RWPE1 (cell line): ENCODE measurements around the gene KRTAP5-3.

Source experiments
- CTCF ChIA-PET: fragments of 350-600 bp; sonication (Branson Sonifier 250); formaldehyde crosslinking; extraction: SDS; loops from one replicate; lab custom pipeline; 2021; lab: Yijun Ruan, JAX
- POLR2A ChIA-PET: fragments of 400-600 bp; formaldehyde crosslinking; extraction: SDS; loops from one replicate; lab custom pipeline; 2020; ENCODE audit warnings: antibody characterized with exemption; ENCODE audit not compliant: low non-redundant PET; lab: Yijun Ruan, JAX
- DNase-seq: peaks from one replicate; pipeline ENCODE4 v3.0.0; 2012; ENCODE audit warnings: low spot score
- H3K27ac ChIP-seq: fragments of 450-650 bp; 2 replicates; pipeline ENCODE4 v1.5.1; 2017
- TF ChIP-seq, protein P1 (sequence below): fragments of 450-650 bp; conservative IDR thresholded peaks from 2 replicates; pipeline ENCODE4 v1.5.1; 2017; ENCODE audit warnings: low read depth, mild to moderate bottlenecking

The KRTAP5-3 gene, protein sequence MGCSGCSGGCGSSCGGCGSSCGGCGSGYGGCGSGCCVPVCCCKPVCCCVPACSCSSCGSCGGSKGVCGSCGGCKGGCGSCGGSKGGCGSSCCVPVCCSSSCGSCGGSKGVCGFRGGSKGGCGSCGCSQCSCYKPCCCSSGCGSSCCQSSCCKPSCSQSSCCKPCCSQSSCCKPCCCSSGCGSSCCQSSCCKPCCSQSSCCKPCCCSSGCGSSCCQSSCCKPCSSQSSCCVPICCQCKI

DNA sequence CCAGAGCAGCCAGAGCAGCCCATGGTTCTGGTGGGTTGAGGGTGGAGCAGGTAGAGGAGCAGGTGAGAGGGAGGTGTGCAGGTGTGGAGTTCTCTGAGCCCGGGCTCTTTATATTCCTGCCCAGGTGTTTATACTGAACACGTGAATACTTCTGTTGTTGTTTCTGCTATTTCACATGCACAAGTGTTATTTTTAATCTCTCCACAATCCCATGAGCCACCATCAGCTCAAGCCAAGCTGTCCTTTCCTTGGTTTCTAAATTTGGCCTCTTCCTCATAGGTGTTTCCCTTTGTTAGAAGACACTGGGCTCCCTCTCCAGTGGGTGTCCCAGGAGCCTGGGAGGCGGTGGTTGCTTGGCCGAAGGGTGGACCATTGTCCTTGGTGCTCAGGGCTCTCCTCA, at the start of gene KRTAP5-3:
Gene KRTAP5-3, minus strand, starts transcription at position 101 of the 400 bp plus-strand sequence. Its CDS starts 78 bp downstream, at position 23.
- ChIA-PET CTCF (interaction anchor here (1.8 kb wide), 1 partner anchor 13 kb away, joined by 4 read pairs; no protein-coding TSS in a partner anchor), POLR2A (no interaction called here)
- no peak within 1 kb of the TSS for H3K27ac ChIP-seq
- DNase-seq, result no peak
- TF ChIP-seq, protein P1, sequence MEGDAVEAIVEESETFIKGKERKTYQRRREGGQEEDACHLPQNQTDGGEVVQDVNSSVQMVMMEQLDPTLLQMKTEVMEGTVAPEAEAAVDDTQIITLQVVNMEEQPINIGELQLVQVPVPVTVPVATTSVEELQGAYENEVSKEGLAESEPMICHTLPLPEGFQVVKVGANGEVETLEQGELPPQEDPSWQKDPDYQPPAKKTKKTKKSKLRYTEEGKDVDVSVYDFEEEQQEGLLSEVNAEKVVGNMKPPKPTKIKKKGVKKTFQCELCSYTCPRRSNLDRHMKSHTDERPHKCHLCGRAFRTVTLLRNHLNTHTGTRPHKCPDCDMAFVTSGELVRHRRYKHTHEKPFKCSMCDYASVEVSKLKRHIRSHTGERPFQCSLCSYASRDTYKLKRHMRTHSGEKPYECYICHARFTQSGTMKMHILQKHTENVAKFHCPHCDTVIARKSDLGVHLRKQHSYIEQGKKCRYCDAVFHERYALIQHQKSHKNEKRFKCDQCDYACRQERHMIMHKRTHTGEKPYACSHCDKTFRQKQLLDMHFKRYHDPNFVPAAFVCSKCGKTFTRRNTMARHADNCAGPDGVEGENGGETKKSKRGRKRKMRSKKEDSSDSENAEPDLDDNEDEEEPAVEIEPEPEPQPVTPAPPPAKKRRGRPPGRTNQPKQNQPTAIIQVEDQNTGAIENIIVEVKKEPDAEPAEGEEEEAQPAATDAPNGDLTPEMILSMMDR, result no peak

DNA sequence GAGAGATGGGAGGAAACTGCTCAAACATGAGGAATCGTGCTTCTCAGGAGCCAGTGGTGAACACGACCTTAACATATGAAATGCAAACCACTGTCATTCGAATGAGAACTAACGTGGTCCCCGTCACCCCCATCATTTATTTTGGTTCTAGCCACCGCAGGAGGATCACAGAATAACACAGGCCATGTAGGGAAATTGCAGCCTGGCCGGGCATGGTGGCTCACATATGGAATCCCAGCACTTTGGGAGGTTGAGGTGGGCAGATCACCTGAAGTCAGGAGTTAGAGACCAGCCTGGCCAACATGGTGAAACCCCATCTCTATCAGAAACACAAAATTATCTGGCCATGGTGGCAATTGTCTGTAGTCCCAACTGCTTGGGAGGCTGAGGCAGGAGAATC, 48.4 kb upstream of the KRTAP5-3 start:
- ChIA-PET POLR2A (no interaction called here), CTCF (no interaction called here)

DNA sequence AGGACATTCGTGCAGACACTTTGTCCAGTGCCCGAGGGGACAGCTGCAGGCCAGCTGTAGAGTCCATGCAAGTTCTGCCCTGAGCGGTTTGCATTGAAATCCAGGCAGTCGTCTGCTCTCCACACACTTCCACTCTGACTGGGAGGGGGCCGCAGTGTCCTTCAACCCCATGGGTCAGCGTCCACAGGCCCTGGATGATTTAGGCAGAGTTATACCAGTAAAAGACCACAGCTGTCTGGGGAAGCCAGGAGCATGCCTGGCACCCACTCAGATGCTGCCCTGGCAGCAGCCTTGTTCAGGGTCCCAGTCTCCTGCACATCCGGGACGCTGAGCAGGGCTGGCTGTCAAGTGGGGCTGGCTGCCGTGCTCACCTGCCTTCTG, 47.8 kb upstream of the KRTAP5-3 start:
- ChIA-PET POLR2A (no interaction called here), CTCF (interaction anchor here (0.6 to 0.8 kb wide), 2 partner anchors 21 to 378 kb away, joined by 4 to 7 read pairs; no protein-coding TSS in a partner anchor)
- no peak for DNase-seq
- TF ChIP-seq, protein P1, result no peak
- H3K27ac ChIP-seq, result no peak overlapping the region

More for the DNA sequence above, 48.4 kb upstream of the KRTAP5-3 start:
- DNase-seq, result no peak
- TF ChIP-seq, protein P1, result no peak
- H3K27ac ChIP-seq, result no peak overlapping the region

DNA sequence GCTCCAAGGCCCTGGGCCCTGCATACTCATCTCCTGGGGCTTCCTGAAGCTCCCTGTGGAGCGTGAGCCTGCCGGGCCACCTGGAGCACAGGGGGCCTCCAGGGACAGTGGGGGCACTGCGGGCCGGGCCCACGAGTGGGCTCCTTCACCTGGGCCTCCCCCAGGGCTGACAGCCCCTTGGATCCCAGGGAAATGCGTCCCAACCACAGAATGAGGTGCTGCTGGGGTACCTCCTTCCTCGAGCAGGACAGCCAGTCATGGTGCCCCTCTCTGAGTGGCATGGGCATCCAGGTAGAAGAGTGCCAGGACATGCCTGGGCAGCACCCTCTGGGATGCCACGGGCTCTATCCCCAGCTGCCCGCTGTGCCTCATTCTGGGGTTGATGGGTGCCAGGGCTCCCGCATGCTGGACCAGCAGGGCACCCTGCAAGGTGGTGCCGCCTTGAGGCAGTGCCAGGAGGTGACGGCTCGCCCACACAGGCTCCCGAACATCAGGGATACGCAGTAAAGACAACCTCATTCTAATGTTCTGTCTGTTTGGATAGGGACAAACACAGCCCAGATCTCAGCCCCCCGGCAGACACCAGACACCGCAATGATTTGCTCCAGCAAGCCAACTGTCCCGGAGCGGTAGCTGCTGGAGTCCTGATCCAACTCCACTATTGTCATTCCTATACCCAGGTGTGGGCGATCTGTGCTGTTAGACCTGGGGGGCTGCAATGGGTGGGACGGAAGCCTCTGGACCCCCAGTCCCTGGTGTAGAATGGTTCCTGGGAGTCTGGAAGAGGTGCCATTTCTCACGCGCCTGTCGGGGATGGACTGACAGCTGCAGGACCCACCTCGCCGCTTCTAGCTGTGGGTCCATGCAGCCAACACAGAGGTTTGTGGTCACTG, 47.2 kb upstream of the KRTAP5-3 start:
- CTCF ChIA-PET, result interaction anchor here (0.6 to 0.8 kb wide), 2 partner anchors 22 to 379 kb away, joined by 4 to 7 read pairs; no protein-coding TSS in a partner anchor
- POLR2A ChIA-PET, result no interaction called here
- H3K27ac ChIP-seq, result no peak overlapping the region
- TF ChIP-seq, protein P1, result no peak
- DNase-seq, result no peak

DNA sequence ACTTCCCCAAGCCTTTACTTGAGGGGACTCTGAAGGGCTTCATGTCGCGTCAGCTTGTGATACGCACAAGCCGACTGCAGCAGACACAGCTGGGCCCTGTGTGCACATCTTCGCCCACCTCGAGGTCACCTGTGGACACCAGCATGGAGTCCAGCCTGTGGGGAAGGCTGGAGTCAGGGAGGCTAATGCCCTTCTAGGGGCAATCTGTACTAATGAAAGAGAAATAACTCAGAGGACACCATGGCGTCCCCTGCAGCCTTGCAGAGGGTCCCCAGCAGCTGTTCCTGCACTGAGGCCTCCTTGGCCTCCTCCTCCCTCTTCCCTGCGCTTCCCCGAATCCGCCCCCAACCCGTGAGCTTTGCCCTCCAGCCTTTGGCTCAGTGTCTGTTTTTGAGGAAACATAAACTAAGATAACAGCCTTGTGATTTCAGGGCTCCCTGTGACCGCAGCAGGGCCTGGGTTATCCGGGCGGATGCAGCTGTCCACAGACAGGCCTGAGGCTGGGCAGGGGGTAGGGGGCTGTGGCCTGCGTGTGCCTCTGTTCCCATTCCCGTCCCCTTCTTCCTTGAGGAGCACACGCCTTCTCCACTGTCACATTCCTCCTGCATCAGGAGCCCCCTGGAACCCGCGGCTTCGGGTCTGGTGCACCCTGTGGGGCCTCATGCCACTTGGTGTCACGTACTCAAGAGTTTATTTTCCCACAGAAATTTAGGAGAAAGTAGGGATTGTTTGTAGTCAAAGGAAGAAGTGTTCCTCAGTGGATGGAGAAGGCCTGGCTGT, 46.3 kb upstream of the KRTAP5-3 start:
- H3K27ac ChIP-seq, result no peak overlapping the region
- CTCF ChIA-PET, result interaction anchor here (0.6 to 4.1 kb wide), 5 partner anchors 38 to 876 kb away, joined by 3 to 62 read pairs (median 3); no protein-coding TSS in a partner anchor

More for the DNA sequence above, 46.3 kb upstream of the KRTAP5-3 start:
- DNase-seq, result no peak
- TF ChIP-seq, protein P1, result no peak
- POLR2A ChIA-PET, result no interaction called here
